Activated CD8-positive, alpha-beta T cell treated with anti-CD3 and anti-CD28 coated beads, Interleukin-2, amount 10 ng/mL, durations not matched to agents 7 days and 5 days (primary cell): ENCODE measurements around the gene GTSE1. TPM values are rescaled to one million over a fixed set of nuclear protein-coding genes. Genes with fewer than 3 reads are reported as not detected.

ENCODE experiments used
- ATAC-seq: fragments of 150-1000 bp; cut with Tn5 transposase; one replicate; pipeline ENCODE4 v1.10.0; 2021; ENCODE audit warnings: moderate library complexity
- CTCF ChIA-PET: fragments of 350-600 bp; sonication (Branson Sonifier 250); formaldehyde crosslinking; loops from one replicate; lab custom pipeline; 2021; ENCODE audit warnings: antibody characterized with exemption; lab: Charles Lee
- POLR2A ChIA-PET: fragments of 350-600 bp; sonication (Branson Sonifier 250); formaldehyde crosslinking; loops from one replicate; lab custom pipeline; 2021; ENCODE audit warnings: antibody characterized with exemption; lab: Charles Lee
- DNase-seq: peaks from one replicate; pipeline ENCODE4 v3.0.0-alpha.2; 2020
- H3K27ac Mint-ChIP-seq: one replicate; pipeline ENCODE4 v1.8.0; 2021; ENCODE audit warnings: mild to moderate bottlenecking, mixed read lengths
- H3K27me3 Mint-ChIP-seq: one replicate; pipeline ENCODE4 v1.8.0; 2021; ENCODE audit warnings: low read depth, mixed read lengths
- H3K36me3 Mint-ChIP-seq: one replicate; pipeline ENCODE4 v1.8.0; 2021; ENCODE audit warnings: low read depth, mixed read lengths
- H3K4me1 Mint-ChIP-seq: one replicate; pipeline ENCODE4 v1.8.0; 2021; ENCODE audit warnings: low read depth, mixed read lengths
- H3K4me3 Mint-ChIP-seq: one replicate; pipeline ENCODE4 v1.8.0; 2021; ENCODE audit warnings: mild to moderate bottlenecking, mixed read lengths
- H3K9me3 Mint-ChIP-seq: one replicate; pipeline ENCODE4 v1.8.0; 2022; ENCODE audit warnings: mixed read lengths; ENCODE audit not compliant: insufficient read depth
- total RNA-seq, 2 experiments: library from RNA; stranded (reverse); gene quantifications; one replicate each; pipeline ENCODE4 v1.2.3, GENCODE V29; 2021

The GTSE1 gene
- total RNA-seq, 2 experiments from 2014 or later = 111 to 114 TPM

GRCh38 chr22:46371623-46372226 lies 75.1 kb downstream of the GTSE1 start:
- ChIA-PET POLR2A (no interaction called here), CTCF (no interaction called here)
- no peak for DNase-seq
- Mint-ChIP-seq H3K27ac (no peak overlapping the region), H3K9me3 (peaks cover 12% of the 10 kb centered on the region), H3K36me3 (peaks cover 1% of the 10 kb centered on the region), H3K4me1 (peaks cover 31% of the 10 kb centered on the region), H3K4me3 (no peak overlapping the region), H3K27me3 (peaks cover 30% of the 10 kb centered on the region)
- no peak for ATAC-seq

DNA sequence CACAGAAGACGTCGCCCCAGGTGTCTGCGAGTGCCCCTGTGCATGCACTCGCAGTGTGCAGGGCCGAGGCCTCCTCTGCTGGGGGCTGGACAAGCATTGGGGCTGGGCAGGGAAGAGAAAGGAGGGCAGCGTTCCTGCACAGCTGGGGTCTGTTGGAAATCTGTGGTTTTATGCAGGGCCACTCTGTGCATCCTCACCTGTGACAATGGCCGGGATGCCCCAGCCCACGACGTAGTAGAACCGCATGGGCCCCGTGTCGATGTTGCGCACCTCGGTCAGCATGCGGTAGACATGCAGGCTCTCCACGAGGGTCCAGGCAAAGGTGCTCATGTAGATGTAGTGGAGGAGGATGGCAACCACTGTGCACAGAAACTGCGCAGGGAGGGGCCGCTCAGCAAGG lies 76.0 kb downstream of the GTSE1 start:
- ChIA-PET POLR2A (no interaction called here), CTCF (no interaction called here)
- H3K4me3 Mint-ChIP-seq = no peak overlapping the region
- DNase-seq (no peak), ATAC-seq (no peak)
- H3K36me3 Mint-ChIP-seq = peaks cover 1% of the 10 kb centered on the region
- no peak overlapping the region for H3K27ac Mint-ChIP-seq
- H3K4me1 Mint-ChIP-seq = peaks cover 31% of the 10 kb centered on the region
- H3K27me3 Mint-ChIP-seq = peaks cover 30% of the 10 kb centered on the region
- H3K9me3 Mint-ChIP-seq = peaks cover 12% of the 10 kb centered on the region

- H3K27ac Mint-ChIP-seq = no peak overlapping the region
- H3K4me3 Mint-ChIP-seq = no peak overlapping the region
- ChIA-PET CTCF (no interaction called here), POLR2A (no interaction called here)
- peaks cover 31% of the 10 kb centered on the region for H3K4me1 Mint-ChIP-seq
- DNase-seq (no peak), ATAC-seq (no peak)
- peaks cover 12% of the 10 kb centered on the region for H3K9me3 Mint-ChIP-seq
- peaks cover 30% of the 10 kb centered on the region for H3K27me3 Mint-ChIP-seq
- H3K36me3 Mint-ChIP-seq = peaks cover 1% of the 10 kb centered on the region
Measured at GRCh38 chr22:46373159-46373558, 76.5 kb downstream of the GTSE1 start.

DNA sequence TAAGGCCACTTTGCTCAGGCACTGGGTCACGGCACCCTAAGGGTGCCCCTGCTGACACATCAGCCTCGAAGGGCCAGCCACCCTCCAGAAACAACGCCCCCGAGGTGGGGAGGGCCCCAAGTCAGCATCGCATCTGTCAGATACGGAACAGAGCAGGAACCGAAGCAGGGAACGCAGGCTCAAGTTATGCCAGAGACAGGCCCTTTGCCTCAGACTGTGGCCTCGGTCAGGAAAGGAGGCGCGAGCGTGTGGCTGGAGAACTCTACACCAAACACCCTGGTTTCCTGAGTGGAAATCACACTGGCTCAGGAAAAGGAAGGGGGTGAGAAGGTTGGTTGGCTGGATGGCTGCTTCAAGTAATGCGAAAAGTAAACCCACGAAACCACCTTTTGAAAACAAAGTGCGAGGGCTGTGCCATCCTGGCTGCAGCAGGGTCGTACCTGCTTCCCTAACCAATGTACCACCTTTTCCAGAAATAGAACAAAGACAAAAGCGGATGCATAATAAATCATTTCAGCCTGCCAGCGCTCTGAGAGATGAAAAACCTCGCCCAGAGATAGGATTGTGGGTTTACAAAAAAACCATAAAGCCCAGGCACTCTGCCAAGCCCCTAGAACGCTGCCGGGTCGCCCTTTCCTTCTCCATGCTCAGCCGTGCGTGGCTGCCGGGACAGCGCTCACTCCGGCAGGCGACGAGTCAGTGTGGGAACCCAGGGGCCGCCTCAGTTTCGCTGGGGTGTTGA lies 77.4 kb downstream of the GTSE1 start:
- ChIA-PET CTCF (no interaction called here), POLR2A (no interaction called here)
- no peak overlapping the region for H3K4me3 Mint-ChIP-seq
- ATAC-seq = peak; percentile 29
- DNase-seq = peak; percentile 27
- peaks cover 30% of the 10 kb centered on the region for H3K27me3 Mint-ChIP-seq
- peaks cover 12% of the 10 kb centered on the region for H3K9me3 Mint-ChIP-seq
- peaks cover 31% of the 10 kb centered on the region for H3K4me1 Mint-ChIP-seq
- H3K27ac Mint-ChIP-seq = no peak overlapping the region
- peaks cover 1% of the 10 kb centered on the region for H3K36me3 Mint-ChIP-seq

GRCh38 chr22:46374663-46375474 lies 78.2 kb downstream of the GTSE1 start:
- H3K4me1 Mint-ChIP-seq = peaks cover 30% of the 10 kb centered on the region
- no peak overlapping the region for H3K27ac Mint-ChIP-seq
- ChIA-PET CTCF (no interaction called here), POLR2A (no interaction called here)
- peaks cover 12% of the 10 kb centered on the region for H3K9me3 Mint-ChIP-seq
- ATAC-seq (no peak), DNase-seq (no peak)
- peaks cover 1% of the 10 kb centered on the region for H3K36me3 Mint-ChIP-seq
- peaks cover 30% of the 10 kb centered on the region for H3K27me3 Mint-ChIP-seq
- H3K4me3 Mint-ChIP-seq = no peak overlapping the region

- DNase-seq (no peak), ATAC-seq (no peak)
- POLR2A ChIA-PET = no interaction called here
- Mint-ChIP-seq H3K9me3 (peaks cover 12% of the 10 kb centered on the region), H3K4me3 (no peak overlapping the region), H3K4me1 (peaks cover 18% of the 10 kb centered on the region), H3K36me3 (peaks cover 1% of the 10 kb centered on the region), H3K27me3 (peaks cover 30% of the 10 kb centered on the region), H3K27ac (no peak overlapping the region)
- CTCF ChIA-PET = no interaction called here
Measured at GRCh38 chr22:46376111-46376510, 79.4 kb downstream of the GTSE1 start.

- Mint-ChIP-seq H3K9me3 (peaks cover 12% of the 10 kb centered on the region), H3K27ac (no peak overlapping the region), H3K4me1 (peaks cover 14% of the 10 kb centered on the region), H3K36me3 (peaks cover 1% of the 10 kb centered on the region), H3K27me3 (peaks cover 24% of the 10 kb centered on the region), H3K4me3 (no peak overlapping the region)
- POLR2A ChIA-PET = no interaction called here
- no peak for DNase-seq
- CTCF ChIA-PET = interaction anchor here (0.9 kb wide), 1 partner anchor 9 kb away, joined by 3 read pairs; no protein-coding TSS in a partner anchor
- no peak for ATAC-seq
Measured at GRCh38 chr22:46376908-46377524, 80.3 kb downstream of the GTSE1 start.

GRCh38 chr22:46377525-46378425 lies 81.1 kb downstream of the GTSE1 start:
- Mint-ChIP-seq H3K27me3 (peaks cover 19% of the 10 kb centered on the region), H3K36me3 (peaks cover 1% of the 10 kb centered on the region), H3K27ac (no peak overlapping the region), H3K4me1 (peaks cover 14% of the 10 kb centered on the region), H3K9me3 (peaks cover 12% of the 10 kb centered on the region), H3K4me3 (no peak overlapping the region)
- ChIA-PET CTCF (no interaction called here), POLR2A (no interaction called here)
- ATAC-seq = no peak
- DNase-seq = no peak

DNA sequence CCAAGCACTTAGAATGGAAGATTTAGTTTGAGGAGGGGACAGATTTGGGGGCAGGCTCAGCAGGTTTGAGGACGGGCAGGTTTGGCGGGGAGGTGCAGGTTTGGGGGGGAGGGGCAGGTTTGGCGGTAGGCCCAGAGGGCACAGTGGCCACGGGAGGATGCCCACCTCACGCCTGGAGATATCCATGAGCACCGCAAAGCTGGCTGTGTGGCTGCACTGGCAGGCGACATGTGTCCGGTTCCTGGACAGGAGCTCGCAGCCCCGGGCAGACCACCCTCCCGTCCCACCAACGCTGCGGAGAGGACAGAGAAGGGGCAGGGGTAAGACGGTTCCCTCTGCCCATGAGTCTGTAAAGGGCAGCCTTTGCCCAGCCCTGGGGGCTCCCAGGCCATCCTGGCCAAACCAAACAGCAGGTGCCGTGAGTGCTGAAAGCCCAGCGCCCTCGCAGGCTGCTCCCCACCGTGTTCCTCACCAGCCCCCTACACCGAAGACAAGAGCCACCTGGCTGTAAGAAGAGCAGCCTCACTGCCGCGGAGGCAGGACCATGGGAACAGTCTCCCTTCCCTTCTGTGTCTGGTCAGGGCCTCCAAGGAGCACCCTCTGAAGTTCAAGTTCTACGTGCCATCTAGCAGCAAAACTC lies 81.9 kb downstream of the GTSE1 start:
- CTCF ChIA-PET = no interaction called here
- POLR2A ChIA-PET = no interaction called here
- H3K36me3 Mint-ChIP-seq = peaks cover 1% of the 10 kb centered on the region
- no peak overlapping the region for H3K4me3 Mint-ChIP-seq
- H3K27ac Mint-ChIP-seq = no peak overlapping the region
- peaks cover 10% of the 10 kb centered on the region for H3K4me1 Mint-ChIP-seq
- peaks cover 16% of the 10 kb centered on the region for H3K27me3 Mint-ChIP-seq
- no peak for ATAC-seq
- no peak for DNase-seq
- H3K9me3 Mint-ChIP-seq = peaks cover 12% of the 10 kb centered on the region

DNA sequence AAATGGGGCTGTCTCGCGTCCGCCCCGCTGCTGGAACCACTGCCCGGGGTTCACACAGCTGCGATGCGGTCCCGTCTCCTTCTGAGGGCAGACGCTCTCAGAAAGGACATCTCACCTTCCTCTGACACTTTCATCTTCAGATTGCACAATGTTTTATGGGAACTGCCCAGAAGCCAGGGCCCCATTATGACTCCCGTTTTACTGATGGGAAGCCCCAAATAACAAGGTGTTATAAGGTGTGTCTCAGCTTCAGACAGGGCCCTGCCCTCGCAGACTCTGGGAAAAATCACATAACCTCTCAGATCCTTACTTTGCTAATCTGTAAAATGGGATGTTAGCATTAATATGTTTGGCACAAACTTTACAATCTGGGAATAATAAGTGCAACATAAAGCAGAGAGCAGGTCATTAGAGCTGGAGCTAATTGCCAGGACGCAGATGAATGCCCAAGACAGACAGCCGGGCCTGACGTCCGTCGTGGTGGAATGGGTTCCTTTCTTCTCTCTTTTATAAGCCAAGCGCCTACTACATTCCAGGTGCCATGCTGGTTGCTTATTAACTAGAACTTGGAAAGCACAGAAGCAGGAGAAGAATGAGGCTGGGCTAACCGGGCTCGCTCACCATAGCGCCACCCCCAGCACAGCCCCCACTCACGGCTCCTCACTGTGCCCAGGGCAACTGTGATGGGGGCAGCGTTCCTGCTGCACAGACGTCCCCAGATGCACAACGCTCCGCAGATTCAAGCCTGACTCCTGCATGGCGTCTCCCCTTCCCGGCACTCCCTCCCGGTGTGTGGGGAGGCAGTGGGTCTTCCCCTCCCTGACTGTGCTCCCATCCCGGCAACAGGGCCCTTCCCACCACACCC lies 82.6 kb downstream of the GTSE1 start:
- CTCF ChIA-PET = no interaction called here
- no peak overlapping the region for H3K27ac Mint-ChIP-seq
- peaks cover 2% of the 10 kb centered on the region for H3K4me1 Mint-ChIP-seq
- H3K36me3 Mint-ChIP-seq = no peaks in the 10 kb centered on the region
- H3K27me3 Mint-ChIP-seq = peaks cover 8% of the 10 kb centered on the region
- no peak overlapping the region for H3K4me3 Mint-ChIP-seq
- no peak for ATAC-seq
- no peak for DNase-seq
- POLR2A ChIA-PET = no interaction called here
- H3K9me3 Mint-ChIP-seq = peaks cover 12% of the 10 kb centered on the region
